ENCODE results near the gene ZNF267. TPM values are rescaled to one million over a fixed set of nuclear protein-coding genes. Genes with fewer than 3 reads are reported as not detected.

The ZNF267 gene
- total and polyA plus RNA-seq, 9 donors: 6.0 to 16.3 (median 13.2) TPM

GRCh38 chr16:31868691-31869167 is 4.9 kb upstream of the ZNF267 start:
- H3K36me3 ChIP-seq: no peaks in the 10 kb centered on the region
- no peak overlapping the region for H3K4me3 ChIP-seq
- DNase-seq: peak; percentile 67 to 87 (median 83)
- 8 to 11% (median 10%) methylated on average over 8 of the region's 8 CpGs for WGBS, 3 donors
- H3K9me3 ChIP-seq: no peaks in the 10 kb centered on the region
- intact Hi-C loops (cut with DNase I): loop anchor here in 1 of 4 donors (5.0 kb wide), 1 partner anchor 886 kb away; no protein-coding TSS in a partner anchor
- TF ChIP-seq POLR2A (IDR thresholded peaks at IDR 0.05) (no peak), CTCF (IDR thresholded peaks at IDR 0.05) (peak; percentile 49 to 78 (median 74))
- no peaks in the 10 kb centered on the region for H3K27me3 ChIP-seq
- H3K27ac ChIP-seq: no peak overlapping the region
- H3K4me1 ChIP-seq (ENCODE audit: insufficient read depth): no peaks in the 10 kb centered on the region

GRCh38 chr16:31869511-31870201 is 4.0 kb upstream of the ZNF267 start:
- Histone ChIP-seq H3K9me3 (no peaks in the 10 kb centered on the region), H3K4me1 (ENCODE audit: insufficient read depth) (no peaks in the 10 kb centered on the region), H3K36me3 (no peaks in the 10 kb centered on the region), H3K4me3 (no peak overlapping the region), H3K27ac (no peak overlapping the region), H3K27me3 (no peaks in the 10 kb centered on the region)
- intact Hi-C loops (cut with DNase I): loop anchor here in 3 of 4 donors (5.0 to 10.0 kb wide), 4 partner anchors 415 to 887 kb away; partner anchors contain the start of genes HSD3B7 (in 2 of the 3) and ARMC5 (in 1 of the 3)
- DNase-seq: no peak
- TF ChIP-seq CTCF (IDR thresholded peaks at IDR 0.05) (no peak), POLR2A (IDR thresholded peaks at IDR 0.05) (no peak), EP300 (IDR thresholded peaks at IDR 0.05) (no peak)
- WGBS, 3 donors: 51 to 54% (median 52%) methylated on average over 4 of the region's 4 CpGs

GRCh38 chr16:31870809-31871208 is 2.8 kb upstream of the ZNF267 start:
- no peaks in the 10 kb centered on the region for H3K9me3 ChIP-seq
- H3K4me1 ChIP-seq (ENCODE audit: insufficient read depth): no peaks in the 10 kb centered on the region
- no peaks in the 10 kb centered on the region for H3K36me3 ChIP-seq
- no peaks in the 10 kb centered on the region for H3K27me3 ChIP-seq
- H3K4me3 ChIP-seq: no peak overlapping the region
- intact Hi-C loops (cut with DNase I): loop anchor here in 3 of 4 donors (10.0 kb wide), 3 partner anchors 416 to 886 kb away; partner anchors contain the start of genes HSD3B7 (in 2 of the 3) and ARMC5 (in 1 of the 3)
- no peak for TF ChIP-seq CTCF (IDR thresholded peaks at IDR 0.05)
- TF ChIP-seq POLR2A (IDR thresholded peaks at IDR 0.05): no peak
- TF ChIP-seq EP300 (IDR thresholded peaks at IDR 0.05): no peak
- 66 to 77% (median 73%) methylated on average over 2 of the region's 2 CpGs for WGBS, 3 donors
- no peak overlapping the region for H3K27ac ChIP-seq
- DNase-seq: no peak

- no peaks in the 10 kb centered on the region for H3K9me3 ChIP-seq
- 74 to 77% (median 77%) methylated on average over 3 of the region's 3 CpGs for WGBS, 3 donors
- H3K27me3 ChIP-seq: no peaks in the 10 kb centered on the region
- intact Hi-C loops (cut with DNase I): loop anchor here in 3 of 4 donors (10.0 kb wide), 3 partner anchors 417 to 887 kb away; partner anchors contain the start of genes HSD3B7 (in 2 of the 3) and ARMC5 (in 1 of the 3)
- TF ChIP-seq EP300 (IDR thresholded peaks at IDR 0.05): no peak
- no peak for TF ChIP-seq POLR2A (IDR thresholded peaks at IDR 0.05)
- TF ChIP-seq CTCF (IDR thresholded peaks at IDR 0.05): no peak
- H3K27ac ChIP-seq: no peak overlapping the region
- no peaks in the 10 kb centered on the region for H3K4me1 ChIP-seq (ENCODE audit: insufficient read depth)
- H3K36me3 ChIP-seq: no peaks in the 10 kb centered on the region
- no peak overlapping the region for H3K4me3 ChIP-seq
- no peak for DNase-seq
These were observed 2.1 kb upstream of the ZNF267 start for GRCh38 chr16:31871510-31871909.

All from ovary (tissue), 9 donors.